Activated CD4-positive, alpha-beta T cell treated with anti-CD3 and anti-CD28 coated beads, Interleukin-2, amount 50 U/mL, for 48 hours (primary cell): ENCODE data around the gene ASCC1.
A peak's percentile ranks its signal among the peaks of the same experiment; 100 is the strongest.

ENCODE experiments used
- DNase-seq, 2 experiments: peaks; one replicate each; pipeline ENCODE4 v3.0.0-alpha.2; 2020

The ASCC1 gene

DNA sequence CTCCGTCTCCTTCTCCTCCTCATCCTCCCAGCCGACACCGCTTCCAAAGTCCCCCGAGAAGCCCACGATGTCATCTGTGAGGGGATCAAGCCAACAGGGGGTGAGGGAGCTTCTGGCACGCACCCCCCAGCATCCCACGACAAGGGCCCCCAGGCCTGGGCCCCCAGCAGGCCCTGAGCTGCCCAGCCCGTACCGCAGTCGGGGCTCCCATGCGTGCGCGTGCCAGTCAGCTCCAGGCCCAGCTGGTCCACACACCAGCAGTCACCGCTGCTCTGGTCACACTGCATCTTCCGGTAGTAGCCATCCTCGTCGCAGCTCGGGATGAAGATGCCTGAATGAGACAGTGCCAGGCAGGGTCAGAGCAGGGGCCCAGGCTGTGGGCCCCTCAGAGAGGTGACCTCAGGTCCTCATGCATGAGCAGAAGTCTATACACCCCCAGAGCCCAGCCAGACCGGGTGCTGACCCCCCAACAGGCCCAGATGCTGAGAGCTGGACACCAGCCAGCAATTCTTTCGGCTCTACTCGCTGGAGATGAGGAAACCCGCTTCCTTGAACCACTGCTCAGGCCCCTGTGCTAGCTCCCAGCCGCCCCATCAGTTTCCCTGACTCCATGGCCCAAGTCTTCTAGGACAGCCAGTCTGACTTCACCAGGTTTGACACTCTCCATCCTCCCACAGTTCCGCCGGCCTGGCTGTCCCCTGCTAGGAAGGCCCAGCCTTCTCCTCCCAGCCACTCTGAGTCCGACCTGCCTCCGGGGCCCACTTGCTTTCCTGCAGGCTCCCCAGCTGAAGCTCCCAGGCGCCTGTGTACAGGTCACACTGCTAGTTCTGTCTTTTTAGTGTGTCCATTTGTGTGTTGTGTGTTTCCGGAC is 153.0 kb downstream of the ASCC1 start:
- no peak for DNase-seq

DNA sequence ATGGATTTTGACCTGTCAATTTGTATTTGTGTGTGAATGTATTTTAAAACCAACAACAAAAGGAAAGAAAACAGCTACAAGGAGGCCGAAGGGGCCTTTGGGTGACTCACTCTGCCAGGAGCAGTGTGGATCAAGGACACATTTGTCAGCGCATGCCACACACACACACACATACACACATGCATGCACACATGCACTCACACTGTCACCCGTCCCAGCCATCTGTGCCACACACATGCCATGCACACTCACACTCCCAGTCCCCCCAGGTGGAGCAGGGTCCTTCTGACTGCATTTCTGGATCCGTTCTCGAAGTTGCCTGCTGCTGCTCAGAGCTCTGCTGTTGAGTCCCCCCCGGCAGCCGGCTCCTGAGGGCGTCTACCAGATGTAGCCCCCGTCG is 153.7 kb downstream of the ASCC1 start:
- DNase-seq, result no peak

DNA sequence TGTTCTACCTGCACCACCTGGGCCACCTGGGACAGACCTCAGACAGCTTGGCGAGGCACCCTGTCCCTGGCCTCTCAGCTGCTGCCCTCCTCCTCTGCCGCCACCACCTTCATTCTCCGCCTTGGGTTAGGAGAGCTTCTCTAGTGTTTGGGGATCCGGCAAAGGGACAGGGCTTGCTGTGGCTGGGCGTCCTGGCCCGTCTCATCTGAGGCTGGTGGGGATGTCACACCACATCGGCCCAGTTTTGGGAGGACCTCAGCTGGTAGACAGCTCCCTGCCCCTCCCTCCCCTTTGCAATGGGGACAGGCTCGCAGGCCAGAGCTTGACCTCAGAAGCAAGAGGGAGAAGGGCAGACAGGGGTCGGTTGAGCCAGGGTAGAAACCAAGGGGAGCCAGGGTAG is 154.1 kb downstream of the ASCC1 start:
- no peak for DNase-seq

DNA sequence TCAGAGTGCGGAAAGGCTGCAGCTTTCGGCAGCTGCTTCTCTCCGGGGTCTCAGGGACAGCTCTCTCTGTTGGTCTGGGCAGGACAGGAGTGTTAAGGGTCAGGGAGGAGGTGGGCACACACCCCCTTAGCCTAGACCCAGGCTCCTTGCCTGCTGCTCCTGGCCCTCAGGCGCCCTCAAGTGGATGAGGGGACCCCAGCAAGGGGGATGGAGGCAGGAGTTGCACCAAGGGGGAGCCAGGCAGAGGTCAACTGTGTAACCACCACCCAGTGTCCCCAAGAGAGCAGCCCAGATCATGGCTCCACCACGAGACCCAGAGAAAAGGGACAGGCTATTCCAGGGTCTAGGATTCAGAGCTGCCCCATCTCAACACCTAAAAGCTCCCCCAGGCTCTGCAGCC is 154.6 kb downstream of the ASCC1 start:
- no peak for DNase-seq

DNA sequence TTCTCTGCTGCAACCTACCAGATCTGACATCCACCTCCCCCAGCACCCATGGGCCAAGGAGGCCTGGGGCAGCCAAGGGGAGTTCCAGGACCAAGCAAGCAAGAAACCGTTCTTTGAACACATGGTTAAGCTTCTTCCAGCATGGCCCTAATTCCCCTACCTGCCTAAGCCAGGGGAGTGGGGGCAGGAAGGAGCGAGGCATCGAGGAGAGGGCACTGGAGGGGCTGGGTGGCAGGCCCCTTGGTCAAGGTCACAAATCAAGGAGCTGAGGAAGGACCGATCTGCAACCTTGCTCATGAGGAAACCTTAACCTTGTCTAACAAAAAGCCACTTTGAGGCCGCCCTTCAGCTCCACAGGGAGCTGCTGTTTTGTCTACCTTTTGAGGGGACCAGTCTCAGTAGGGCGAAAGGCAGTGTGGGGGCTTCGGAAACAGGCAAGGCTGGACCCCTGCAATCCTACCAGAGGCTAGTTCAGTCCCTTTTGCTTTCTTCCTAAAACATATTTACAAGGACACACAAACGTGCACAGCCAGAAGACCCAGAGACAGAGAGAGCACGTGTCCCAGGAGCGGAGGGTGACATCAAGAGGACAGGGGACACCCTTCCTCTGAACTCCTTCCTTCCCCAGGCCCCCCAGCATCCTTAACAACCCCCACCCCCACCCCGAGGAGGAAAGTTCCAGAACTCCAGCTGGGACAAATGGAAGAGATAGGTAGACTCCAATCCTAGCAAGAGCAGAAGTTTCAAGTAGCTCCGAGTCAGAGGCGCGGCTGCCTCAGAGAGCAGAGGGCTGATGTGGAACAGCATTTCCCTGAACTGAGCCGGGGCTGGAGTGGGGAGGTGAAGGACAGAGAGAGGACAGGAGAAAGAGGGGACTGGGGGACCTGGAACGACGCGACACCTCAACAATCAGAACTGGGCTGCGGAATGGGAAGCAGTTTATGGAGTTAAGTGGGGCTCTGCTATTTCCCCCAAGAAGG is 155.9 kb downstream of the ASCC1 start:
- DNase-seq, result no peak

DNA sequence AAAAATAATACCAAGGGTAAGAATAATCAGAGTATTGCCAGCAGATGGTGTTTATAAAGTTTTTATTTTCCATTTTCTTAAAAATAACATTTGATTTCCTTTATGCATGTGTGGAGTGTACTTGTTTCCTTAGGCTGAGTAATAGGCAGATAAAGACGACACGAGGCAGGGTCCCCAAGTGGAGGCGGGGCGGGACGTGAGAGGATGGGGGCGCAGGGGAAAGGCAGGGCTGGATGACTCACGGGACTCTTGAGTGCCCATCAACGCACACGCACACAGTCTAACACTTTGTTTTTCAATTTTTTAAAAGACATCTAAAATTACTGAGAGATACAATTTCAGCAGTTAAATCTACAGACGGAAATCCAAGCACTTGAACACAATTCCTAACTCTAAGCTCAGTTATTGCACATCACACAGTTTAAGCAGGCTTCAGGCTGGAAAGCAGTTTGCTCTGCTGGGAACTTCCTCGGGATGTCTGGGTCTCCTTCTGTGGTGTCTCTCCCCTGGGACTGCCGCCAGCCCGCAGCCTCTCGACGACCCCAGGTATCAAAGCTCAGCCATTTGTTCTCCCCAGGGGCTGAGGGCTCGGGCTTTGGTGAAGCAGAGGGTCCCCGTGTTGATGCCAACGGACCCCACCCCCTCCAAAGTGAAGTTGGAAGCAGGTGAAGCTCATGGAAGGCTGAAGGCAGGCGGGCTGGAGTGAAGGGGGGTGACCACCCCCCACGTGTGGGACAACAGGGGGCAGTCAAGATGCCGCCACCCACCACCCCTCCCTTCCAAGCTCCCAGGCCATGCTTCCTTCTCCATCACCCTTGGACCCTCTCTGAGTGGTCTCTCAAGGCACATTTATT is 156.9 kb downstream of the ASCC1 start:
- peak in 1 of 2 experiments; percentile 43 for DNase-seq

DNA sequence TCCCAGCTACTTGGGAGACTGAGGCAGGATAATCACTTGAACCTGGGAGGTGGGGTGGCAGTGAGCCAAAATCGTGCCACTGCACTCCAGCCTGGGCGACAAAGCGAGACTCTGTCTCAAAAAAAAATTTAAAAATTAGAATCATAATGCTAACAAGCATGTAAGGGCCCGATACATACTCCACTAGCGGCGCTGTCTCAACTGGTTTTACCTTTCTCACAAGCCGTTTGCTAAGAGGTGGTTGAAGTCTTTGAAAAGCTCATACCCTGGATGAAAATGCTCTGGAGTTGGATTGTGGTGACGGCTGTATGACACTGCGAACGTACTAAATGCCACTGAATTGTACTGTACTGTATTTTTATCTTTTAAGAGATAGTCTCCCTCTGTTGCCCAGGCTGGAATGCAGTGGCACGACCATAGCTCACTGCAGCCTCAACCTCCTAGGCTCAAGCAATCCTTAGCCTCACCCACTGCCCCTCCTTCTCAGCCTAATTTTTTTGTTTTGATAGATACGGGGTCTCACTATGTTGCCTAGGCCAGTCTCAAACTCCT is 157.7 kb downstream of the ASCC1 start:
- DNase-seq, result no peak

DNA sequence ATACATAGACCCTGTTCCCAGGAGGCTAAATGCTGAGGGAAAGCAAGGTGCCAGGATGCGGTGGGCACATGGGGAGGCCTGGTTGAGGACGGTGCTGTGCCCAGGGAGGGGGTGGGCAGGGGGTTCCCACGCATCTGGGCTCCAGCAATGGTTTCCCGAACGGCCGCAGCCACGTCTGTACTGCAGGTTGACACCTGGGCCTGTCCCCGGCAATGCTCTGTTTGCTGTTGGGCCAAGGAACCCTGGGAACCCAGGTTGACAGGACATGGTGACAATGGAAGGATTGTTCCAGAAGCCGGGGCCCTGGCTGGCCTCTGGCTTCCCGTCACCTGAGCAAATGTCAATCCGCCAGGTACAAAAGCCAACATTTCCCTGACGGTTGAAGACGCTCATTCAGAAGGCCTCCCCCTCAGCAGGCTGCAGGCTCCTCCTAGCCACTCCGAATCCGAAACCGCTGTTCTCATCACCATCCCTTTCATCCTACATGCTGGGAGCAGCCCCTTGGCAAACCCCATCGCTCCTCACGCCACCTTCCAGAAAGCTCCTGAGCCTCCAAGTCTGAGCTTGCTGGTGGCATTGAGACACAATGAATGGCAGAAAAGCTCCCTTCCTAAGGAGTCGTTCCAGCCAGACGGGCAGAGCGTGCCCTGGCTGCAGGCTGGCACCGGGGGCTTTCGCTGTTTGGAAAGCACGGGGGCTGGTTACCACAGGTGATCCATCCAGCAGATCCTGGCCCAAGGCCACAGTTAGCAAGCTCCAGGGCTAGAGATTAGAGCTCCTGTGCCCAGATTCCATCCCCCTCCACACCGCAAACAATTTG is 158.9 kb downstream of the ASCC1 start:
- no peak for DNase-seq

DNA sequence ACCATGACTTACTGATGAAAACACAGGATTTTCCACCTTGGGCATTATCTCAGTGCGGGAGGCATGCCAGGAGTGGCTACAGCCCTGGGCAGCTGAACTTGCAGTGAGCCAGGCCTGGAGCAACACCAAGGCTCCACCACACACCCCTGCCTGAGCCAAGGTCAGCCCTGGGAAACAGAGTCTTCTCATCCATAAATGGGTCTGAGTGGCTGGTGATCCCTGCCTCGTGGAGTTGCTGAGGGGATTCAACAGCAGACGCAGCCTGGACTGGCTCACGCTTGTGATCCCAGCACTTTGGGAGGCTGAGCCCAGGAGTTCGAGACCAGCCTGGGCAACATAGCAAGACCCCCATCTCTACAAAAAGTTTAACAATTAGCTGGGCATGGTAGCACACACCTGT is 160.0 kb downstream of the ASCC1 start:
- DNase-seq, result no peak

DNA sequence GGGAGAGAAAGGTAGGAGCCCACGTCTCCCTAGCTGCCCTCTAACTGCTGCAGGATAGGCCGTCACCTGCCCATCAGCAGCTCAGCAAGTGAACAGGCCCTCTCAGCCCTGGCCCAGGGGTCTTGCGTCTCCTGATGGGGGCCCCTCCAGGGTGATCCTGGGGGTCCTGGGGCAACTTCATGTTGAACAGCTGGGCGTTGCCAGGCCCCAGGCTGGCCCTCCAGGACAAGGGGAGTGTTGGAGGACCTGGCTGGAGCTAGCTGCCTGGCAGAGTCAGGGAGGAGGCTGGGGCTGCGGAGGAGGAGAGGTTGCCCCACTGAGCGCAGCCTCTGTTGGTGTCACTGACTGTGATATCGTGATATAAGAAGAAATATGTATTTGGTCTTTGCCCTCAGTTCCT is 162.4 kb downstream of the ASCC1 start:
- no peak for DNase-seq

DNA sequence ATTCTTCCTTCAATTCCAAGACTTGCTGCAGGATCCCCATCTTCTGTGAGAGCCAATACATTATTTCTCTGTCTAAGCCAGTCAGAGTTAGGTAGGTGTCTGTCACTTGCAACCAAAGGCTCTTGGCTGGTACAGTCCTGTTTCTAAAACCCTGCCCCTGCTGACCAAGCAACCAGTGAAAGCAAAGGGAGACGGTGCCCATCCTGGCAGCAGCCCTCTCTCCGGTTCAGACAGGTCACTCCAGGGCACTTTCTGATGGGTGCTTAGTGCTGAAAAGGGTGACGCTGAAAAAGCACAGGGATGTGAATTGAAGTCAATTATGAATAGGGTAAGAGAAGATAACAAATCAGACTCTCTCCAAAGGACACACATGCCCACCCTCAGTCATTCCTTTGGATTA is 165.2 kb downstream of the ASCC1 start:
- DNase-seq, result no peak

DNA sequence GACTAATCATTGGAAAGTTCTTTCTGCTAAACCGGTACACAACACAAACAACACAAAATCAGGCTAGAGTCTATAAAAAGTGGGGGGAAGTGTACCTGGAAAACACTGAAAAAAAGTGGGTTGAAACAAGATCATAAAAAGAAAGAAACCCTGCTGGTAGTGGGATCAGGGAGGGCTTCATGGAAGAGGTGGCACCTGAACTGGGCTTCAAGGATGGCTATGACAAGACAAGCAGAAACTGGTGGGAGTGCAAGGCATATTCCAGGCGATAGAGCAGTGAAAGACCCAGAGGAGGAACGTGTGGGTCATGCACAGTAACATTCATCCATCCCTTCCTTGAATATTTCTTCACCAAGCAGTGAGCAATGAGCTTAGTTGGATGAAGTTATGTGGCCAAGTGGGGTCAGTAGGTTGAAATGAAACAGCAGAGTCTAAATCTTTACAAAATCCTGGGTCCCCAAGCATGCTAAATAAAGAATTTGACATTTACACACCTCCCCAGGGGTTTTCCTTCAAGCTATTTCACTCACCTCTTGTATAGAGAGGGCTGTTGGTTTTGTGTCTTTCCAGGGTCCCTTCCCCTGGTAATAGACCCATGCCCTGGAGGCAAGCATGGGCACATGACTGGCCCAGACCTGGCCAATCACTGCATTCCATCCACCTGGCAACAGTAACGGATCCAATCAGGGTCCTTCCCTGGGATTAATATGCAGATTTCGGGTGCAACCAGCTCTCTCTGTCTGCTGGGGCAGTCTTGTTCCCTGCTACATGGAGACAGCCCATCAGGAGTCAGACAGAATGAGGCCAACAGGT is 165.9 kb downstream of the ASCC1 start:
- no peak for DNase-seq

DNA sequence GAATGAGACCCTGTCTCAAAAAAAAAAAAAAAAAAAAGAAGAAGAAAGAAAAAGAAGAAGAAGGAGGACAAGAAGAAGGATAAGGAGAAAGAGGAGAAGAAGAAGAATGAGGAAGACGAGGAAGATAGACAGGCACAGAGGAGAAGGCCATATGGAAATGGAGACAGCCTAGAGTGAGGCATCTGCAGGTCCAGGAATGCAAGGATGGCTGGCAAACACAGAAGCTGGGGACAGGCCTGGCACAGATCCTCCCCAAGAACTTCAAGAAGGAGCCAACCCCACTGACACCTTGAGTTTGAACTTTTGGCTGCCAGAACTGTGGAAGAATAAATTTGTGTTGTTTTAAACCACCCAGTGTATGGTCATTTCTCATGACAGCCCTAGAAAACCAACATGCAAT is 166.6 kb downstream of the ASCC1 start:
- no peak for DNase-seq

DNA sequence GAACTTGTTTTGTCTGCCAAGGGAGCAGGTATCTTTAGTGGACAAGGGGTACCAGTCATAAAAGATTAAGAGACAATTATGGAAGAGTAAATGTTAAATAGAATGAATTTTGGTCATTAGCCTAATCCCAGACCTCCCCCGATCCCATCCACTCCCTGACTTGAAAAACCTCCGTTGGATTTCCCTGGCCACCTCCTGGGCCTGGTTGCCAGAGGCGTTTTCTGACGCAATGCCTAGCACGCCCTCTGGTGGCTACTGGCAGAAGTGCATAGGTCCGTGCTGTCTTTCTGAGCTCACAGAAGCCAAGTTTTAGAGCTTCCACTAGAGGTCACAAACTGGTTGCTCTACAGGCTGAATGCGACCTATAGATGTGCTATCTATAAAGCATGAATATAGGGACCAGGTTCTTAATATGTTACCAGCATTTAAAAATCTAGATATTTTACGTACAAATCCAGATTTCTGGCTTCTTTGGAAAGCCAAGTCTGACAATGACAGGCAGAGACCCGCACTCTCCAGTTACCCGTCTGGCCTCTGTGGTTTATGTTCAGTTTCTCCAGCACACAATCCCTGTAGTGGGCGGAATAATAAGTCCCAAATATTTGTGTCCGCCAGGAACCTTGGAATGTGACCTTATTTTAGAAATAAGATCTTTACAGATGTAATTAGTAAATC is 167.5 kb downstream of the ASCC1 start:
- DNase-seq, result peak; percentile 97 to 98
